ENCODE results near the gene DAZL. TPM values are rescaled to one million over a fixed set of nuclear protein-coding genes. Genes with fewer than 3 reads are reported as not detected.

DAZL gene
- polyA plus RNA-seq, 3 donors, result not detected

GRCh38 chr3:16552757-16553156 is 52.5 kb downstream of the DAZL start:
- TF ChIP-seq CTCF (IDR thresholded peaks at IDR 0.05), result no peak
- Mint-ChIP-seq H3K4me3 (no peak overlapping the region), H3K36me3 (no peaks in the 10 kb centered on the region), H3K27ac (no peak overlapping the region), H3K4me1 (peaks cover 2% of the 10 kb centered on the region), H3K9me3 (no peaks in the 10 kb centered on the region), H3K27me3 (ENCODE audit: low read depth in 3 of 3) (no peaks in the 10 kb centered on the region)
- H3K27ac ChIP-seq (ENCODE audit: low read depth in 1 of 2, low read length in 2 of 2), result no peak overlapping the region
- H3K9ac ChIP-seq (ENCODE audit: insufficient read depth, low read length, poor library complexity, severe bottlenecking), result no peak overlapping the region
- DNase-seq, result no peak
- H3K79me2 ChIP-seq (ENCODE audit: insufficient read depth, low read length), result no peaks in the 10 kb centered on the region
- H2AFZ ChIP-seq (ENCODE audit: insufficient read depth, low read depth, low read length, poor library complexity, severe bottlenecking), result no peak overlapping the region
- H3K4me3 ChIP-seq (replicated peaks in 1 of 3; ENCODE audit: low read depth in 2 of 3, low read length in 3 of 3), result no peak overlapping the region
- no peaks in the 10 kb centered on the region for H3K9me3 ChIP-seq (replicated peaks in 1 of 2; ENCODE audit: control insufficient read depth in 1 of 2, insufficient read depth in 1 of 2, low read length in 2 of 2)
- no peaks in the 10 kb centered on the region for H4K20me1 ChIP-seq (ENCODE audit: insufficient read depth, low read length)
- H3K4me2 ChIP-seq (replicated peaks; ENCODE audit: extremely low read depth, low read length, poor library complexity, severe bottlenecking), result no peak overlapping the region
- no peaks in the 10 kb centered on the region for H3K4me1 ChIP-seq (ENCODE audit: control insufficient read depth in 1 of 2, insufficient read depth in 2 of 2, low read length in 2 of 2)
- H3K27me3 ChIP-seq (ENCODE audit: control insufficient read depth in 2 of 2, insufficient read depth in 2 of 2, low read length in 2 of 2), result no peaks in the 10 kb centered on the region
- 88% methylated on average over 2 of the region's 3 CpGs for WGBS (ENCODE audit: insufficient coverage)
- H3K36me3 ChIP-seq (replicated peaks in 1 of 2; ENCODE audit: control insufficient read depth in 1 of 2, insufficient read depth in 2 of 2, low read length in 2 of 2), result no peaks in the 10 kb centered on the region
- intact Hi-C loops (cut with micrococcal nuclease), result loop anchor here (5.0 kb wide), 1 partner anchor 285 kb away; the partner anchor contains the start of gene OXNAD1 (in 2 of the 2)

GRCh38 chr3:16551342-16551976 is 53.8 kb downstream of the DAZL start:
- no peaks in the 10 kb centered on the region for H3K27me3 ChIP-seq (ENCODE audit: control insufficient read depth in 2 of 2, insufficient read depth in 2 of 2, low read length in 2 of 2)
- no peak overlapping the region for H3K9ac ChIP-seq (ENCODE audit: insufficient read depth, low read length, poor library complexity, severe bottlenecking)
- H3K9me3 ChIP-seq (replicated peaks in 1 of 2; ENCODE audit: control insufficient read depth in 1 of 2, insufficient read depth in 1 of 2, low read length in 2 of 2), result no peaks in the 10 kb centered on the region
- no peak overlapping the region for H3K4me3 ChIP-seq (replicated peaks in 1 of 3; ENCODE audit: low read depth in 2 of 3, low read length in 3 of 3)
- no peaks in the 10 kb centered on the region for H3K4me1 ChIP-seq (ENCODE audit: control insufficient read depth in 1 of 2, insufficient read depth in 2 of 2, low read length in 2 of 2)
- Mint-ChIP-seq H3K36me3 (no peaks in the 10 kb centered on the region), H3K9me3 (no peaks in the 10 kb centered on the region), H3K27me3 (ENCODE audit: low read depth in 3 of 3) (no peaks in the 10 kb centered on the region), H3K27ac (peak overlapping the region in 2 of 7 donors; percentile 23 to 33), H3K4me3 (no peak overlapping the region), H3K4me1 (peaks cover 2% of the 10 kb centered on the region)
- H4K20me1 ChIP-seq (ENCODE audit: insufficient read depth, low read length), result no peaks in the 10 kb centered on the region
- H3K4me2 ChIP-seq (replicated peaks; ENCODE audit: extremely low read depth, low read length, poor library complexity, severe bottlenecking), result no peak overlapping the region
- H2AFZ ChIP-seq (ENCODE audit: insufficient read depth, low read depth, low read length, poor library complexity, severe bottlenecking), result no peak overlapping the region
- H3K36me3 ChIP-seq (replicated peaks in 1 of 2; ENCODE audit: control insufficient read depth in 1 of 2, insufficient read depth in 2 of 2, low read length in 2 of 2), result no peaks in the 10 kb centered on the region
- DNase-seq, result no peak
- no peak for TF ChIP-seq CTCF (IDR thresholded peaks at IDR 0.05)
- WGBS (ENCODE audit: insufficient coverage), result 95% methylated on average over 2 of the region's 4 CpGs
- H3K27ac ChIP-seq (ENCODE audit: low read depth in 1 of 2, low read length in 2 of 2), result no peak overlapping the region
- intact Hi-C loops (cut with micrococcal nuclease), result loop anchor here (2.0 to 5.0 kb wide), 3 partner anchors 259 to 284 kb away; partner anchors contain the start of gene OXNAD1 (in 2 of the 2)
- H3K79me2 ChIP-seq (ENCODE audit: insufficient read depth, low read length), result no peaks in the 10 kb centered on the region
